HUES6 (cell line): ENCODE measurements around the gene WDR82.

Experiments
- H3K27ac ChIP-seq: 2 replicates; pipeline ENCODE4 v1.7.0; 2013; ENCODE audit warnings: low read depth, mild to moderate bottlenecking, low read length, inconsistent platforms
- H3K27me3 ChIP-seq: 2 replicates; pipeline ENCODE4 v1.6.1; 2013; ENCODE audit warnings: low read length; ENCODE audit not compliant: control insufficient read depth, insufficient read depth
- H3K36me3 ChIP-seq: 2 replicates; pipeline ENCODE4 v1.6.1; 2013; ENCODE audit warnings: low read length; ENCODE audit not compliant: control insufficient read depth, insufficient read depth
- H3K4me1 ChIP-seq: 2 replicates; pipeline ENCODE4 v1.6.1; 2013; ENCODE audit warnings: low read length; ENCODE audit not compliant: control insufficient read depth, insufficient read depth
- H3K4me3 ChIP-seq: 2 replicates; pipeline ENCODE4 v1.5.1; 2013; ENCODE audit warnings: low read depth, low read length
- H3K9ac ChIP-seq: one replicate; pipeline ENCODE4 v1.6.1; 2013; ENCODE audit warnings: mild to moderate bottlenecking, low read length
- H3K9me3 ChIP-seq: 2 replicates; pipeline ENCODE4 v1.6.1; 2013; ENCODE audit warnings: low read depth, low read length; ENCODE audit not compliant: control insufficient read depth, insufficient read depth

WDR82 gene

GRCh38 chr3:52218026-52218425, 60.4 kb downstream of the WDR82 start:
- H3K9ac ChIP-seq, result no peak overlapping the region
- H3K4me3 ChIP-seq, result no peak overlapping the region
- H3K27ac ChIP-seq, result no peak overlapping the region
- H3K9me3 ChIP-seq, result no peaks in the 10 kb centered on the region
- peaks cover 30% of the 10 kb centered on the region for H3K36me3 ChIP-seq
- H3K27me3 ChIP-seq, result no peaks in the 10 kb centered on the region
- peaks cover 4% of the 10 kb centered on the region; the same call in 1 of the 2 replicates for H3K4me1 ChIP-seq

- H3K27ac ChIP-seq, result no peak overlapping the region
- no peaks in the 10 kb centered on the region for H3K27me3 ChIP-seq
- H3K9me3 ChIP-seq, result no peaks in the 10 kb centered on the region
- peaks cover 34% of the 10 kb centered on the region for H3K36me3 ChIP-seq
- peaks cover 4% of the 10 kb centered on the region; the same call in 1 of the 2 replicates for H3K4me1 ChIP-seq
- H3K4me3 ChIP-seq, result no peak overlapping the region
- no peak overlapping the region for H3K9ac ChIP-seq
Observed at GRCh38 chr3:52217409-52217805, 61.0 kb downstream of the WDR82 start.

DNA sequence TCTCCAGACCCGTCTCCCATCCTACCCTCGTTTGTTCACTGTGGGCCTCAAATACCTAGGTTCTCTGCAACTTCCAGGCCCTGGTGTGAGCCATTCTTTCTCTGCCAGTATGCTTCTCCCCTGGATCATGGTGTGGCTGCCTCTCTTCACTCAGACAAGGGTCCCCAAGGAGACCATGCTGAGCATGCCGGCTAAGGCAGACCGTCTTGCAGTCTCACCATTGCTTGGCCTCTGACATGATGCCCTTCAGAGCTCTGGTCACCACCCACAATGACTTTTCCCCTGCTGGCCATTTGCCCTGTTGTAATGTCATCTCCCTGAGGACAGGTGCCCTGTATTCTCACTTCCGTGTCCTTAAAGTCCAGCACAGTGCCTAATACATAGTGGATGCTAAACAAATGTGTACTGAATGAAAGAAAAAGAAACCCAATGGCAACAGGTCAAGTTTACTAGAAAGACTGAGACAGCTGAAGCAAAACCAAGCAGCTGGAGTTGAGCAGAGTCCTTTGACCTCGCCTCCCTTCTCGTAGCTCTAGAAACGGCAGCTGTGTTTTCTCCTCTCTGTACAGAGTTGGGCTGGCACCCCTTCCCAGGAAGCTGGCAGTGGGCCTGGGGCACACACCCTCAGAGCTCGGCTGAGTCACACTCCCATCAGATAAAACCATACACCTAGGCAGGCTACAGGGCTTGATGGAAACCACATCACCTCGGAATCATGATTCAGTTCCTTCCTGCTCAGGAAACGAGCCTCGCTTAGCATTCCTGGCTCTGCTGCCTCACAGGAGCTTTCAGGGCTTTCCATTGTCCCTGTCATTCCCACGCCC, 61.7 kb downstream of the WDR82 start:
- H3K9ac ChIP-seq, result no peak overlapping the region
- H3K27me3 ChIP-seq, result no peaks in the 10 kb centered on the region
- no peak overlapping the region for H3K4me3 ChIP-seq
- peaks cover 4% of the 10 kb centered on the region; the same call in 1 of the 2 replicates for H3K4me1 ChIP-seq
- H3K9me3 ChIP-seq, result no peaks in the 10 kb centered on the region
- no peak overlapping the region for H3K27ac ChIP-seq
- peaks cover 40% of the 10 kb centered on the region for H3K36me3 ChIP-seq

- Histone ChIP-seq H3K4me3 (no peak overlapping the region), H3K9ac (no peak overlapping the region), H3K4me1 (no peaks in the 10 kb centered on the region; the same call in 1 of the 2 replicates), H3K27me3 (no peaks in the 10 kb centered on the region), H3K27ac (no peak overlapping the region), H3K36me3 (peaks cover 55% of the 10 kb centered on the region), H3K9me3 (no peaks in the 10 kb centered on the region)
Observed at GRCh38 chr3:52215351-52215750, 63.1 kb downstream of the WDR82 start.

- H3K9me3 ChIP-seq, result no peaks in the 10 kb centered on the region
- H3K27me3 ChIP-seq, result no peaks in the 10 kb centered on the region
- no peaks in the 10 kb centered on the region; the same call in 1 of the 2 replicates for H3K4me1 ChIP-seq
- peaks cover 68% of the 10 kb centered on the region for H3K36me3 ChIP-seq
- H3K9ac ChIP-seq, result no peak overlapping the region
- H3K4me3 ChIP-seq, result no peak overlapping the region
- H3K27ac ChIP-seq, result no peak overlapping the region
Observed at GRCh38 chr3:52213901-52214300, 64.5 kb downstream of the WDR82 start.

GRCh38 chr3:52213005-52213404, 65.4 kb downstream of the WDR82 start:
- peaks cover 77% of the 10 kb centered on the region for H3K36me3 ChIP-seq
- H3K9ac ChIP-seq, result no peak overlapping the region
- no peaks in the 10 kb centered on the region for H3K9me3 ChIP-seq
- no peaks in the 10 kb centered on the region for H3K27me3 ChIP-seq
- no peak overlapping the region for H3K4me3 ChIP-seq
- no peaks in the 10 kb centered on the region; the same call in 1 of the 2 replicates for H3K4me1 ChIP-seq
- no peak overlapping the region for H3K27ac ChIP-seq

- H3K9me3 ChIP-seq, result no peaks in the 10 kb centered on the region
- H3K9ac ChIP-seq, result no peak overlapping the region
- no peak overlapping the region for H3K27ac ChIP-seq
- no peak overlapping the region for H3K4me3 ChIP-seq
- no peaks in the 10 kb centered on the region for H3K27me3 ChIP-seq
- H3K36me3 ChIP-seq, result peaks cover 91% of the 10 kb centered on the region
- no peaks in the 10 kb centered on the region for H3K4me1 ChIP-seq
Observed at GRCh38 chr3:52211268-52211891, 67.1 kb downstream of the WDR82 start.

DNA sequence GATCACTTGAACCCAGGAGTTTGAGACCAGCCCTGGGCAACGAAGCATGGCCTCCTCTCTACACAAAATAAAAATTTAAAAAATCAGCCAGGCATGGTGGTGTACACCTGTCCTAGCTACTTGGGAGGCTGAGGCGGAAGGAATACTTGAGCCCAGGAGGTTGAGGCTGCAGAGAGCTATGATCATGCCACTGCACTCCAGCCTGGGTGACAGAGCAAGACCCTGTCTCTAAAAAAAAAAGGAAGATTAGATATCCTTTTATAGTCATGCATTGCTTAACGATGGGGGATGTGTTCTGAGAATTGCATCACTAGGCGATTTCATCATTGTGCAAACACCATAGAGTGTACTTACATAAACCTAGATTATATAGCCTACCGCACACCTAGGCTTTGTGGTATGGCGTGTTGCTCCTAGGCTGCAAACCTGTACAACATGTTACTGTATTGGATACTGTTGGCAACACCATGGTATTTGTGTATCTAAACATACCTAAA, 67.9 kb downstream of the WDR82 start:
- Histone ChIP-seq H3K4me1 (no peaks in the 10 kb centered on the region), H3K27ac (no peak overlapping the region), H3K9me3 (no peaks in the 10 kb centered on the region), H3K36me3 (peaks cover 94% of the 10 kb centered on the region), H3K27me3 (no peaks in the 10 kb centered on the region), H3K9ac (no peak overlapping the region), H3K4me3 (no peak overlapping the region)

DNA sequence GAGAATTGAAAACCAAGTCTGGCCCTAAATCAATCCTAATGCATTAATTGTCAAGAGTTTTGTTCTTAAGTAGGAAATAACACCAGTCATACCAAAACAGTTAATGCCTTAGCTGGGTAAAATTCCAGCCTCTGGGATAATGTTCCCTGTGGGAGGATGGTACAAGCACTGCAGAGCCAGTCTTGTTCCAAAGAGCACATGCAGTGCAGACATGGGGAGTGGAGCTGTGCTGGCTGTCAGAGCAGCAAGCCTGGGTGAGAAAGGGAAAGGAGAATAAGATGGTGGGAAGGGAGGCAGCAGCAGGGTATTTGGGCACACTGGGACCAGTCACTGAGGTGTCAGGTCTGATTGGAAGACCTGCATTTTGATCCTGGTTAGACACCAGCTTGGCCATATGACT, 68.4 kb downstream of the WDR82 start:
- Histone ChIP-seq H3K4me3 (no peak overlapping the region), H3K36me3 (peaks cover 94% of the 10 kb centered on the region), H3K9me3 (no peaks in the 10 kb centered on the region), H3K9ac (no peak overlapping the region), H3K27ac (no peak overlapping the region), H3K4me1 (no peaks in the 10 kb centered on the region), H3K27me3 (no peaks in the 10 kb centered on the region)

DNA sequence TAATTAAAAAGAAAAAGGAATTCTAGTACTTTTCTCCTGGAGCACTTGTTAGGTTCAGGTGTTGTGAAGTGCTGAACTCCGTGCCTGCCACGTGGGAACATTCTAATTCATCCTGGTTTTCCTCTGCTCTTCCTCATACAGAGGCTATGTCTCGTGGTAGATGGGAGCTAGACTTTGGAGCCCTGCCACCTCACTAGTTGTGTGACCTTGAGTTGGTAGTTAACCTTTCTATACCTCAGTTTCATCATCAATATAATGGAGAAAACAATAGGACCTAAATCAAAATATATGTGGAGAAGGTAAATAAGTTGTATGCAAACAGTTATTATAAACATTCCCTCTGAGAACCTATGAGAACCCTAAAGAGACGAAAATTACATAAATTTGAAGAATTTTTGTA, 69.9 kb downstream of the WDR82 start:
- no peak overlapping the region for H3K9ac ChIP-seq
- no peak overlapping the region for H3K4me3 ChIP-seq
- H3K27ac ChIP-seq, result no peak overlapping the region
- H3K36me3 ChIP-seq, result peaks cover 94% of the 10 kb centered on the region
- no peaks in the 10 kb centered on the region for H3K9me3 ChIP-seq
- H3K27me3 ChIP-seq, result no peaks in the 10 kb centered on the region
- H3K4me1 ChIP-seq, result no peaks in the 10 kb centered on the region

DNA sequence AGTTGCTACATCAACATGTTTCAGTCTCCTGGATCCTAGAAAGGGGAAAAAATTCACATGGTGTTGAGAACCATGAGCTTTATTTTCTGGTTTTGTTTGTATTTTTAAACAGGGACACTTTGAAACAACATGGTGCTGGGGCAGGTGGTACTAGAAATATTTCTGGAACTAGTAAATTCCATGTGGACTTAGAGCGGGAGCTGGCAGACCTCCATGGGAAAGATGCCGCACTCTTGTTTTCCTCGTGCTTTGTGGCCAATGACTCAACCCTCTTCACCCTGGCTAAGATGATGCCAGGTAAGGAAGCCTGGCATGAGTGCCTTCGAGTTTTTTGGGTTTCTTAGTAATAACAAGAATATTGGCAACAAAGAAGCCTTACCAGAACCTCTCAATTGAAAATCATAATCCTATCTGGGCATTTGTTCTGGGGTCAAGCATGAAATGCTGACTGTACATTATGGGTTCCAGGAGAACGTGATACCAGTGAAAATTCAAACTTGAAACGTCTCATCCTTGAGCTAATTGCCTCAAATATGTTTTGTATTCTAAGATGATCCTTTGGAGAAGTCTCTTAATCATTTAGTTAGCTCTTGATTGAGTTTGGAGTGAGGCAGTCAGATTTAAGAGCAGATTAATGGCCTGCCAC, 72.6 kb downstream of the WDR82 start:
- Histone ChIP-seq H3K36me3 (peaks cover 94% of the 10 kb centered on the region), H3K9ac (no peak overlapping the region), H3K4me1 (no peaks in the 10 kb centered on the region), H3K4me3 (no peak overlapping the region), H3K27me3 (no peaks in the 10 kb centered on the region), H3K9me3 (no peaks in the 10 kb centered on the region), H3K27ac (no peak overlapping the region)
